ENCODE measurements around the gene NUCB1.

DNA sequence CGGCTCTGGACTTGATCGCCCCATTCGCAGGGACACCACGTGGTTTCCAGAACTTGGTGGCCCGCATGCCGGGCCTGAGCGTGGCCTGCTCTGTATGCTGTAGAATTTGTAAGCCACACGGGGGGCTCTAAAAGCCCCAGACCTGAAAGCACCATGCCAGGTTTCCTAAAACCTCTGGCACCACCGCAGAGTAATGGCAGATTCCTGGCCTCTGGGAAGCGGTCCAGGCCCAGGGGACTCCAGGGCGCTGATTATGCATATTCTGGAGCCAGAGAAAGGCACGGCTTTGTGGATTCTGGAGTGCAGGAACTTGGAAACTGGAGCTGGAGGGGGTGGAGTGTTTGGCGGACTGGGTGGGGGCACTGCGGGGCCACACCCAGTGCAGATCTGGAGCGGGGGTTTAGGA, 68.7 kb downstream of the NUCB1 start:
- TF ChIP-seq POLR2AphosphoS5 (IDR thresholded peaks at IDR 0.05) (peak in 1 of 3 donors; percentile 8), POLR2A (IDR thresholded peaks at IDR 0.05) (no peak)
- TF ChIP-seq, protein P1, sequence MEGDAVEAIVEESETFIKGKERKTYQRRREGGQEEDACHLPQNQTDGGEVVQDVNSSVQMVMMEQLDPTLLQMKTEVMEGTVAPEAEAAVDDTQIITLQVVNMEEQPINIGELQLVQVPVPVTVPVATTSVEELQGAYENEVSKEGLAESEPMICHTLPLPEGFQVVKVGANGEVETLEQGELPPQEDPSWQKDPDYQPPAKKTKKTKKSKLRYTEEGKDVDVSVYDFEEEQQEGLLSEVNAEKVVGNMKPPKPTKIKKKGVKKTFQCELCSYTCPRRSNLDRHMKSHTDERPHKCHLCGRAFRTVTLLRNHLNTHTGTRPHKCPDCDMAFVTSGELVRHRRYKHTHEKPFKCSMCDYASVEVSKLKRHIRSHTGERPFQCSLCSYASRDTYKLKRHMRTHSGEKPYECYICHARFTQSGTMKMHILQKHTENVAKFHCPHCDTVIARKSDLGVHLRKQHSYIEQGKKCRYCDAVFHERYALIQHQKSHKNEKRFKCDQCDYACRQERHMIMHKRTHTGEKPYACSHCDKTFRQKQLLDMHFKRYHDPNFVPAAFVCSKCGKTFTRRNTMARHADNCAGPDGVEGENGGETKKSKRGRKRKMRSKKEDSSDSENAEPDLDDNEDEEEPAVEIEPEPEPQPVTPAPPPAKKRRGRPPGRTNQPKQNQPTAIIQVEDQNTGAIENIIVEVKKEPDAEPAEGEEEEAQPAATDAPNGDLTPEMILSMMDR (IDR thresholded peaks at IDR 0.05 in 8 of 11, conservative IDR thresholded peaks at IDR 0.05 in 3 of 11): no peak

Measured in spleen (tissue), 7 donors.